CD4-positive, alpha-beta T cell treated with Interleukin-4 for 4 hours (primary cell): Measurements from ENCODE around the gene CUL3.
A peak's percentile ranks its signal among the peaks of the same experiment; 100 is the strongest.
"Not testable (repeated sequence)": the region's sequence is repeated elsewhere in the genome, so short reads cannot be mapped to it uniquely, and the experiment has no call there.

ENCODE experiments used
- DNase-seq: peaks from one replicate; pipeline ENCODE4 v3.0.0-alpha.2; 2020

The CUL3 gene

GRCh38 chr2:224585211-224586088 lies at the start of gene CUL3:
Gene CUL3 (minus strand): TSS chr2:224585363. CDS start chr2:224585009, 354 bp downstream.
- DNase-seq = peak; percentile 99

GRCh38 chr2:224630659-224631550 lies 45.7 kb upstream of the CUL3 start:
- DNase-seq = no peak

- no peak for DNase-seq
Observed at GRCh38 chr2:224628416-224628815, 43.3 kb upstream of the CUL3 start.

- no peak for DNase-seq
Observed at GRCh38 chr2:224626735-224627134, 41.6 kb upstream of the CUL3 start.

GRCh38 chr2:224613543-224614286 lies 28.6 kb upstream of the CUL3 start:
- DNase-seq = no peak

- DNase-seq = no peak
Observed at GRCh38 chr2:224612578-224612977, 27.4 kb upstream of the CUL3 start.

- DNase-seq = no peak
Observed at GRCh38 chr2:224611938-224612337, 26.8 kb upstream of the CUL3 start.

GRCh38 chr2:224608104-224608503 lies 22.9 kb upstream of the CUL3 start:
- no peak for DNase-seq

GRCh38 chr2:224603746-224604500 lies 18.8 kb upstream of the CUL3 start:
- DNase-seq = not testable (repeated sequence)

- not testable (repeated sequence) for DNase-seq
Observed at GRCh38 chr2:224602778-224603375, 17.7 kb upstream of the CUL3 start.

GRCh38 chr2:224601923-224602322 lies 16.8 kb upstream of the CUL3 start:
- no peak for DNase-seq

GRCh38 chr2:224598678-224599077 lies 13.5 kb upstream of the CUL3 start:
- no peak for DNase-seq

GRCh38 chr2:224596289-224596688 lies 11.1 kb upstream of the CUL3 start:
- DNase-seq = no peak

GRCh38 chr2:224595518-224595917 lies 10.4 kb upstream of the CUL3 start:
- no peak for DNase-seq

GRCh38 chr2:224594840-224595239 lies 9.7 kb upstream of the CUL3 start:
- DNase-seq = no peak

- DNase-seq = no peak
Observed at GRCh38 chr2:224591220-224591619, 6.1 kb upstream of the CUL3 start.

- DNase-seq = no peak
Observed at GRCh38 chr2:224586127-224586695, 1.0 kb upstream of the CUL3 start.

GRCh38 chr2:224584785-224585210 lies 365 bp downstream of the CUL3 start:
- peak; percentile 54 for DNase-seq

GRCh38 chr2:224584111-224584784 lies 915 bp downstream of the CUL3 start:
- no peak for DNase-seq

- DNase-seq = not testable (repeated sequence)
Observed at GRCh38 chr2:224583033-224583432, 2.1 kb downstream of the CUL3 start.

GRCh38 chr2:224580248-224580647 lies 4.9 kb downstream of the CUL3 start:
- DNase-seq = no peak
